Uterus (tissue), 4 donors: ENCODE results near the gene TPM1. TPM values are rescaled to one million over a fixed set of nuclear protein-coding genes. Genes with fewer than 3 reads are reported as not detected.

ENCODE experiments used
- DNase-seq, 2 donors: peaks; one replicate each; pipeline ENCODE4 v3.0.0-alpha.2; 2019 to 2020
- H3K27ac ChIP-seq, 2 donors: fragments of 200-600 bp; sonication (generic); 1 replicate in 1 of 2; 2 replicates in 1 of 2; pipeline ENCODE4 v1.5.1; 2016 to 2018
- H3K27me3 ChIP-seq, 2 donors: fragments of 200-600 bp; sonication (generic); one replicate each; pipeline ENCODE4 v1.5.1; 2018 to 2019; ENCODE audit warnings: control low read depth in 1 of 2
- H3K36me3 ChIP-seq, 2 donors: fragments of 200-600 bp; sonication (generic); one replicate each; pipeline ENCODE4 v1.5.1; 2019; ENCODE audit warnings: control low read depth in 1 of 2
- H3K4me1 ChIP-seq, 2 donors: fragments of 200-600 bp; sonication (generic); one replicate each; pipeline ENCODE4 v1.5.1; 2018 to 2019; ENCODE audit warnings: control low read depth in 1 of 2
- H3K4me3 ChIP-seq, 2 donors: fragments of 200-600 bp; sonication (generic); 1 replicate in 1 of 2; 2 replicates in 1 of 2; pipeline ENCODE4 v1.5.1; 2018 to 2019; ENCODE audit warnings: mild to moderate bottlenecking in 1 of 2
- H3K9me3 ChIP-seq, 2 donors: fragments of 200-600 bp; sonication (generic); one replicate each; pipeline ENCODE4 v1.5.1; 2019; ENCODE audit warnings: control low read depth in 1 of 2
- POLR2A ChIP-seq, 2 donors: fragments of 450-650 bp; IDR thresholded peaks; one replicate each; pipeline ENCODE4 v1.6.1; 2016; ENCODE audit warnings: antibody characterized with exemption in 2 of 2, mild to moderate bottlenecking in 1 of 2, moderate library complexity in 1 of 2
- intact Hi-C: fragments of 100-400 bp; cut with DNase I; formaldehyde crosslinking; loops from one replicate; pipeline ENCODE4 v1.15.1; 2023; ENCODE audit warnings: low total_unique reads
- total RNA-seq, 4 donors: library from RNA; depleted of rRNA in 3 of 4; stranded (reverse); fragments of >200 nt in 3 of 4; gene quantifications; one replicate each; pipeline versions ENCODE4 v1.1.0 to v1.2.4, GENCODE V29; 2014 to 2023
- TF ChIP-seq, protein P1 (sequence below), 4 experiments: fragments of 200-600 bp in 2 of 4; fragments of 450-650 bp in 2 of 4; sonication (generic) in 2 of 4; IDR thresholded peaks; one replicate each; pipeline ENCODE4 v1.5.1; 2016 to 2019; ENCODE audit warnings: antibody characterized with exemption in 4 of 4, mild to moderate bottlenecking in 2 of 4, moderate library complexity in 1 of 4
- donor health status: DM: yes; HTN: yes; CAD: no.

The TPM1 gene
- total RNA-seq, 4 donors from 2014 or later, result 622 to 1,998 (median 1,003) TPM

DNA sequence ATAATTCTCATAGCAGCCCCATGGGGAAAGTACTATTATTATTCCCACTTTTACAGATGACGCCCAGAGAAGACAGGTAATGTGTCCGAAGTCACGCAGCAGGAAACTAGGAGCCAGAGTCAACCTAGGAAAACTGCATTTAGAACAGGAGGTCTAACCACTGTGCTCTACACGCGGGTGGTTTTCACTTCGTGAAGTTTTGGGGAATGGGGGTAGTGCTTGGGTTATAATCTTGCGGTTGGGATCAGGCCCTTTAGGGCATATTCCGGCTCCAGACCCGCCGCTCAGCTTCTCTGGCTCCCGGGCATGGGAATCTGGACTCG is 5.2 kb downstream of the TPM1 start:
- TF ChIP-seq, protein P1, sequence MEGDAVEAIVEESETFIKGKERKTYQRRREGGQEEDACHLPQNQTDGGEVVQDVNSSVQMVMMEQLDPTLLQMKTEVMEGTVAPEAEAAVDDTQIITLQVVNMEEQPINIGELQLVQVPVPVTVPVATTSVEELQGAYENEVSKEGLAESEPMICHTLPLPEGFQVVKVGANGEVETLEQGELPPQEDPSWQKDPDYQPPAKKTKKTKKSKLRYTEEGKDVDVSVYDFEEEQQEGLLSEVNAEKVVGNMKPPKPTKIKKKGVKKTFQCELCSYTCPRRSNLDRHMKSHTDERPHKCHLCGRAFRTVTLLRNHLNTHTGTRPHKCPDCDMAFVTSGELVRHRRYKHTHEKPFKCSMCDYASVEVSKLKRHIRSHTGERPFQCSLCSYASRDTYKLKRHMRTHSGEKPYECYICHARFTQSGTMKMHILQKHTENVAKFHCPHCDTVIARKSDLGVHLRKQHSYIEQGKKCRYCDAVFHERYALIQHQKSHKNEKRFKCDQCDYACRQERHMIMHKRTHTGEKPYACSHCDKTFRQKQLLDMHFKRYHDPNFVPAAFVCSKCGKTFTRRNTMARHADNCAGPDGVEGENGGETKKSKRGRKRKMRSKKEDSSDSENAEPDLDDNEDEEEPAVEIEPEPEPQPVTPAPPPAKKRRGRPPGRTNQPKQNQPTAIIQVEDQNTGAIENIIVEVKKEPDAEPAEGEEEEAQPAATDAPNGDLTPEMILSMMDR (IDR thresholded peaks at IDR 0.05), result no peak
- no peak for TF ChIP-seq POLR2A (IDR thresholded peaks at IDR 0.05)
- no peak for DNase-seq
- intact Hi-C loops, result loop anchor here (5.0 kb wide), 1 partner anchor 45 kb away; no protein-coding TSS in a partner anchor
- H3K4me1 ChIP-seq, result peaks cover 0 to 11% of the 10 kb centered on the region in 2 donors
- peak overlapping the region; percentile 97 to 98 for H3K27ac ChIP-seq
- peak overlapping the region; percentile 77 to 89 for H3K4me3 ChIP-seq
- H3K27me3 ChIP-seq, result no peaks in the 10 kb centered on the region
- H3K9me3 ChIP-seq, result no peaks in the 10 kb centered on the region
- H3K36me3 ChIP-seq, result no peaks in the 10 kb centered on the region

DNA sequence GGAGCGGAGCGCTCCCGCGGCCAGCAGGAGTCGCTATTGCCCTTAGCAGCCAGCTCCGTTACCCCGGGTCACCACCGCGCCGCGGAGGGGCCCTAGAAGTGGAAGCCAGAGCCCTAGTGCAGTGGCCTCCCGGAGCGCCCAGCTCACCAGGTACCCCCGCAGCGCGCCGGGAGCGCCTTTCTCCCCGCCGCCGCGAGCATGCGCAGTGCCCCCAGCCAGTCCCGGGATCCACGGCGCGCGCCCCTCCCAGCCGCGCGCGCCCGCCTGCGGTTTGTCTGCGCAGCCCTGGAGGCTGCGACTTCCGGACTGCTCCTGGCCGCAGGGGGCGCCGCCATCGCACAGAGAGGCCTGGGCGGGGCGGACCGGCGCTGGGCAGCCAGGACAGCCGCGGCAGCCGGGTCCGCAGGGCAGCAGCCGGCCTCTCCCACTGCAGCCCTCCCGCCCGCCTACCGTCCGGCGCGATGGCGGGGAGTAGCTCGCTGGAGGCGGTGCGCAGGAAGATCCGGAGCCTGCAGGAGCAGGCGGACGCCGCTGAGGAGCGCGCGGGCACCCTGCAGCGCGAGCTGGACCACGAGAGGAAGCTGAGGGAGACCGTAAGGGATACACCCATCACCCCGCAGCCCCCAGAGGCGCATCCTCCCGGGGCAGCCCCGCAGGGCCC is 5.7 kb downstream of the TPM1 start:
- TF ChIP-seq POLR2A (IDR thresholded peaks at IDR 0.05), result peak; percentile 51 to 91
- TF ChIP-seq, protein P1 (IDR thresholded peaks at IDR 0.05), result peak; percentile 87 to 96 (median 90)
- H3K27ac ChIP-seq, result peak overlapping the region; percentile 97 to 98
- intact Hi-C loops, result loop anchor here (5.0 kb wide), 1 partner anchor 44 kb away; no protein-coding TSS in a partner anchor
- DNase-seq, result peak; percentile 93 to 94
- no peaks in the 10 kb centered on the region for H3K9me3 ChIP-seq
- no peaks in the 10 kb centered on the region for H3K27me3 ChIP-seq
- H3K4me1 ChIP-seq, result peaks cover 0 to 16% of the 10 kb centered on the region in 2 donors
- no peaks in the 10 kb centered on the region for H3K36me3 ChIP-seq
- peak overlapping the region; percentile 77 to 89 for H3K4me3 ChIP-seq

DNA sequence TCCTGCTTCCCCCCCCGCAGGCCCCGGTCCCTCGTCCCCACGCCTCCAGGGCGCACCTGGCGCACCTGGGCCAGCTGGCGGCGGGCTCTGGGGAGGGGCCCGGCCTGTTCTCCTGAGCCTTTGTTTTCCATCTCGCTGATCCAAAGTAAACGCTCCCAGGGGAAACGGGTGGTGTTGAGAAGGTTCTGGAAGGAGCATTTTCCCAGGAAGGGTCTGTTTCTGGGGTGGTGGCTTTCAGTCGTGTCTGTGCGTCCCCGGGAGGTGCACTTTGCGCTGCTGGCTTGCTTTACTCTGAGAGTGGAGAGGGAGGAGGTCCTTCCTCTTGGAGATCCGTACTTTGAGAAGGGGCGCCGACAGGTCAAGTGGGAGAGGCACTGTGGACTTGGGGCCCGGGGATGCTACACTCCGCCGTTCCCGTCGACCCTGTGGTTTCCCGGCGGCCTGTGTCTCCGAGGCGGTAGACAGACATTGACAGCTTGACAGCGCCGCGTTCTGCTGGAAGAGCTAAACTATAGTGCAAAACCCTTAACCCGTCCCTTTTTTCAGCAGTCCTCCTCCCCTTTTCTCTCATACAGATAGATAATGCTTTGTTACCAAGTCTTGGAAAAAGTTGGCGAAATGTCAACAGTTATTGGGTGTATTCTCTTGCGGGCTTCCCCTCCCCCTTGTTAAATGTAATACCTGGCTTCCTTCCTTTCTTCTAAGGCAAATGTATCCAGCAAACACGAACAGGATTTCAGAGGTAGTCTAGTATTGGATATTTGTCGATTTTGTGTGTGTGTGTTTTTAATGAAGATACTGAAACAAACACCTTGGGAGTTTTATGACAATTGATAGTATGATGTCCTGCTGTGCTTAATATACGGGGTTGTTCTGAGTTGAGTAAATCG is 6.5 kb downstream of the TPM1 start:
- intact Hi-C loops, result loop anchor here (5.0 kb wide), 1 partner anchor 43 kb away; no protein-coding TSS in a partner anchor
- peaks cover 0 to 22% of the 10 kb centered on the region in 2 donors for H3K4me1 ChIP-seq
- H3K4me3 ChIP-seq, result peak overlapping the region; percentile 77 to 89
- H3K36me3 ChIP-seq, result no peaks in the 10 kb centered on the region
- TF ChIP-seq, protein P1 (IDR thresholded peaks at IDR 0.05), result no peak
- no peak for TF ChIP-seq POLR2A (IDR thresholded peaks at IDR 0.05)
- no peaks in the 10 kb centered on the region for H3K27me3 ChIP-seq
- H3K27ac ChIP-seq, result peak overlapping the region; percentile 97 to 98
- peak in 1 of 2 donors; percentile 42 for DNase-seq
- H3K9me3 ChIP-seq, result no peaks in the 10 kb centered on the region

DNA sequence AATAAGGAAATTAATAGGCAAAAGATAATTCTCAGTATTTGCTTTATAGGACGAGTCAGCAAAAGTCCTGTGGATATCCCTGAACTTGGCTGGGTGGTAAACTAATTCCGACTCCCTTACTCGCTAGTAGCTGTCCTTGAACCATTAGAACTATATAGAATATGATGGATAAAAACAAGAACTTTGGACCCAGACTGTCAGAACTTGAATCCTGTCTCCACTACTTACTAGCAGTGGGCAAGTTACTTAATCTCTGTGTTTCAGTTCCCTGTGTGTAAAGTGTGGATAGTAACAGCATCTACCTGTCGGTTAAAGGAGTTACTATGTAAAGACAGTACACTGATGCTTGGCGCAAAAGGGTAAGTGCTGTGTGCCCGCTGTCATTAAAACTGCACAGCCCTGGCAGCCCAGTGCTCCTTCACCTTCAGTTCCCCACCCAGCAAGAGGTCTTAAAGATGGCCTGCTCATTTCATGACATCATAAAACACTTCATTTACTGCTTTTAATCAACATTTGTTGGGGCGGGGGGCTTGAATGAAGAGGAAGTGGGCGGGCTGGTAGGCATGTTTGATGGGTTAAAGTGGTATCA is 7.3 kb downstream of the TPM1 start:
- no peaks in the 10 kb centered on the region for H3K9me3 ChIP-seq
- H3K27me3 ChIP-seq, result no peaks in the 10 kb centered on the region
- H3K27ac ChIP-seq, result peak overlapping the region; percentile 97 to 98
- DNase-seq, result no peak
- H3K4me1 ChIP-seq, result peaks cover 0 to 29% of the 10 kb centered on the region in 2 donors
- no peaks in the 10 kb centered on the region for H3K36me3 ChIP-seq
- intact Hi-C loops, result loop anchor here (5.0 kb wide), 1 partner anchor 42 kb away; no protein-coding TSS in a partner anchor
- peak overlapping the region; percentile 77 to 89 for H3K4me3 ChIP-seq
- TF ChIP-seq POLR2A (IDR thresholded peaks at IDR 0.05), result no peak
- TF ChIP-seq, protein P1 (IDR thresholded peaks at IDR 0.05), result no peak
